Activated naive CD8-positive, alpha-beta T cell treated with anti-CD3 and anti-CD28 coated beads, Interleukin-2, amount 10 ng/mL, durations not matched to agents 7 days and 5 days (primary cell): ENCODE results near the gene KLHDC9. TPM values are rescaled to one million over a fixed set of nuclear protein-coding genes. Genes with fewer than 3 reads are reported as not detected.
"Not testable (repeated sequence)": the region's sequence is repeated elsewhere in the genome, so short reads cannot be mapped to it uniquely, and the experiment has no call there.

Source experiments
- ATAC-seq: fragments of 150-1000 bp; cut with Tn5 transposase; one replicate; pipeline ENCODE4 v1.10.0; 2021; ENCODE audit warnings: low read depth, moderate library complexity
- POLR2A ChIA-PET: fragments of 350-600 bp; sonication (Branson Sonifier 250); formaldehyde crosslinking; loops from one replicate; lab custom pipeline; 2021; ENCODE audit warnings: antibody characterized with exemption; lab: Charles Lee
- DNase-seq: peaks from one replicate; pipeline ENCODE4 v3.0.0; 2021
- H3K27ac Mint-ChIP-seq: one replicate; pipeline ENCODE4 v1.8.0; 2022; ENCODE audit warnings: mild to moderate bottlenecking, mixed read lengths
- H3K27me3 Mint-ChIP-seq: one replicate; pipeline ENCODE4 v1.8.0; 2022; ENCODE audit warnings: mild to moderate bottlenecking, moderate library complexity, mixed read lengths
- H3K36me3 Mint-ChIP-seq: one replicate; pipeline ENCODE4 v1.8.0; 2021; ENCODE audit warnings: mild to moderate bottlenecking, mixed read lengths
- H3K4me1 Mint-ChIP-seq: one replicate; pipeline ENCODE4 v1.8.0; 2021; ENCODE audit warnings: mixed read lengths
- H3K4me3 Mint-ChIP-seq: one replicate; pipeline ENCODE4 v1.8.0; 2022; ENCODE audit warnings: mild to moderate bottlenecking, moderate library complexity, mixed read lengths
- H3K9me3 Mint-ChIP-seq: one replicate; pipeline ENCODE4 v1.8.0; 2021; ENCODE audit warnings: mixed read lengths
- total RNA-seq, 2 experiments: library from RNA; stranded (reverse); gene quantifications; one replicate each; pipeline ENCODE4 v1.2.3, GENCODE V29; 2021

The KLHDC9 gene
- total RNA-seq = 1 to 10 TPM; 1.2 TPM

- peak; percentile 84 for ATAC-seq
- DNase-seq = peak; percentile 82
- H3K27me3 Mint-ChIP-seq = no peaks in the 10 kb centered on the region
- H3K27ac Mint-ChIP-seq = peak within 1 kb of the TSS; percentile 90
- peaks cover 21% of the 10 kb centered on the region for H3K4me1 Mint-ChIP-seq
- peaks cover 1% of the 10 kb centered on the region for H3K36me3 Mint-ChIP-seq
- peak within 1 kb of the TSS; percentile 94 for H3K4me3 Mint-ChIP-seq
- no peaks in the 10 kb centered on the region for H3K9me3 Mint-ChIP-seq
- POLR2A ChIA-PET = interaction anchor here (0.6 to 7.0 kb wide), 17 partner anchors 19 to 350 kb away, joined by 3 to 118 read pairs (median 5); partner anchors contain the start of genes ARHGAP30, DEDD, F11R and NIT1
These were observed at the start of gene KLHDC9 for GRCh38 chr1:161098210-161099068. Gene KLHDC9 (plus strand): TSS chr1:161098361. CDS start chr1:161098536, 175 bp downstream.

- Mint-ChIP-seq H3K36me3 (peaks cover 31% of the 10 kb centered on the region), H3K9me3 (no peaks in the 10 kb centered on the region), H3K27me3 (no peaks in the 10 kb centered on the region), H3K4me1 (peaks cover 31% of the 10 kb centered on the region), H3K27ac (peak overlapping the region; percentile 66), H3K4me3 (no peak overlapping the region)
- DNase-seq = no peak
- no peak for ATAC-seq
- POLR2A ChIA-PET = interaction anchor here (1.2 to 1.4 kb wide), 3 partner anchors 13 to 48 kb away, joined by 4 to 8 read pairs (median 7); partner anchors contain the start of gene ARHGAP30
These were observed 49.0 kb upstream of the KLHDC9 start for GRCh38 chr1:161048949-161049722.

- Mint-ChIP-seq H3K9me3 (no peaks in the 10 kb centered on the region), H3K27me3 (no peaks in the 10 kb centered on the region), H3K36me3 (peaks cover 35% of the 10 kb centered on the region), H3K27ac (no peak overlapping the region), H3K4me1 (peaks cover 29% of the 10 kb centered on the region), H3K4me3 (no peak overlapping the region)
- POLR2A ChIA-PET = interaction anchor here (0.7 to 1.5 kb wide), 3 partner anchors 9 to 18 kb away, joined by 3 to 4 read pairs (median 4); partner anchors contain the start of gene ARHGAP30
- no peak for DNase-seq
- ATAC-seq = no peak
These were observed 46.9 kb upstream of the KLHDC9 start for GRCh38 chr1:161051219-161051618.

- no peak for DNase-seq
- Mint-ChIP-seq H3K27me3 (no peaks in the 10 kb centered on the region), H3K9me3 (no peaks in the 10 kb centered on the region), H3K4me3 (no peak overlapping the region), H3K27ac (no peak overlapping the region), H3K4me1 (peaks cover 28% of the 10 kb centered on the region), H3K36me3 (peaks cover 39% of the 10 kb centered on the region)
- POLR2A ChIA-PET = no interaction called here
- ATAC-seq = no peak
These were observed 45.3 kb upstream of the KLHDC9 start for GRCh38 chr1:161052899-161053298.

- Mint-ChIP-seq H3K27ac (peak overlapping the region; percentile 49), H3K9me3 (no peaks in the 10 kb centered on the region), H3K36me3 (peaks cover 31% of the 10 kb centered on the region), H3K27me3 (no peaks in the 10 kb centered on the region), H3K4me1 (peaks cover 22% of the 10 kb centered on the region), H3K4me3 (no peak overlapping the region)
- ATAC-seq (no peak), DNase-seq (no peak)
- POLR2A ChIA-PET = interaction anchor here (1.2 to 2.3 kb wide), 2 partner anchors 8 to 14 kb away, joined by 4 to 15 read pairs; partner anchors contain the start of gene USF1
These were observed 43.9 kb upstream of the KLHDC9 start for GRCh38 chr1:161054232-161054631.

- POLR2A ChIA-PET = interaction anchor here (0.7 to 2.3 kb wide), 4 partner anchors 9 to 289 kb away, joined by 3 to 15 read pairs (median 4); partner anchors contain the start of gene USF1
- Mint-ChIP-seq H3K36me3 (peaks cover 35% of the 10 kb centered on the region), H3K4me3 (no peak overlapping the region), H3K27ac (no peak overlapping the region), H3K27me3 (no peaks in the 10 kb centered on the region), H3K4me1 (peaks cover 22% of the 10 kb centered on the region), H3K9me3 (no peaks in the 10 kb centered on the region)
- DNase-seq (no peak), ATAC-seq (no peak)
These were observed 43.4 kb upstream of the KLHDC9 start for GRCh38 chr1:161054805-161055204.

GRCh38 chr1:161059293-161059692 lies 38.9 kb upstream of the KLHDC9 start:
- peaks cover 39% of the 10 kb centered on the region for H3K36me3 Mint-ChIP-seq
- DNase-seq (no peak), ATAC-seq (no peak)
- POLR2A ChIA-PET = interaction anchor here (1.0 to 1.8 kb wide), 2 partner anchors 11 to 39 kb away, joined by 3 to 5 read pairs; partner anchors contain the start of genes ARHGAP30 and KLHDC9
- H3K27ac Mint-ChIP-seq = no peak overlapping the region
- H3K4me1 Mint-ChIP-seq = peaks cover 34% of the 10 kb centered on the region
- no peaks in the 10 kb centered on the region for H3K27me3 Mint-ChIP-seq
- no peak overlapping the region for H3K4me3 Mint-ChIP-seq
- H3K9me3 Mint-ChIP-seq = no peaks in the 10 kb centered on the region

GRCh38 chr1:161061419-161061818 lies 36.7 kb upstream of the KLHDC9 start:
- Mint-ChIP-seq H3K36me3 (peaks cover 43% of the 10 kb centered on the region), H3K27me3 (no peaks in the 10 kb centered on the region), H3K4me1 (peaks cover 38% of the 10 kb centered on the region), H3K9me3 (no peaks in the 10 kb centered on the region), H3K4me3 (no peak overlapping the region), H3K27ac (no peak overlapping the region)
- ATAC-seq (no peak), DNase-seq (no peak)
- POLR2A ChIA-PET = interaction anchor here (0.9 to 1.5 kb wide), 4 partner anchors 8 to 16 kb away, joined by 3 to 5 read pairs (median 4); partner anchors contain the start of genes ARHGAP30 and USF1

GRCh38 chr1:161063936-161064335 lies 34.2 kb upstream of the KLHDC9 start:
- Mint-ChIP-seq H3K36me3 (peaks cover 56% of the 10 kb centered on the region), H3K4me3 (peak overlapping the region; percentile 89), H3K4me1 (peaks cover 42% of the 10 kb centered on the region), H3K27ac (peak overlapping the region; percentile 87)
- not testable (repeated sequence) for ATAC-seq, DNase-seq, H3K9me3 Mint-ChIP-seq, H3K27me3 Mint-ChIP-seq
- POLR2A ChIA-PET = interaction anchor here (0.5 to 1.4 kb wide), 2 partner anchors 18 to 40 kb away, joined by 4 to 5 read pairs; partner anchors contain the start of gene USF1

GRCh38 chr1:161065681-161066080 lies 32.5 kb upstream of the KLHDC9 start:
- not testable (repeated sequence) for H3K27me3 Mint-ChIP-seq, ATAC-seq, DNase-seq, H3K27ac Mint-ChIP-seq, H3K9me3 Mint-ChIP-seq
- Mint-ChIP-seq H3K36me3 (peaks cover 55% of the 10 kb centered on the region), H3K4me1 (peaks cover 45% of the 10 kb centered on the region), H3K4me3 (peak overlapping the region; percentile 100)
- POLR2A ChIA-PET = interaction anchor here (0.7 to 7.7 kb wide), 4 partner anchors 11 to 32 kb away, joined by 3 to 118 read pairs (median 4); partner anchors contain the start of genes KLHDC9 and USF1

GRCh38 chr1:161066694-161067093 lies 31.5 kb upstream of the KLHDC9 start:
- no peaks in the 10 kb centered on the region for H3K9me3 Mint-ChIP-seq
- peaks cover 50% of the 10 kb centered on the region for H3K4me1 Mint-ChIP-seq
- POLR2A ChIA-PET = interaction anchor here (0.7 to 7.7 kb wide), 7 partner anchors 20 to 51 kb away, joined by 3 to 159 read pairs (median 16); partner anchors contain the start of genes F11R, KLHDC9, NIT1 and PFDN2
- no peaks in the 10 kb centered on the region for H3K27me3 Mint-ChIP-seq
- no peak for DNase-seq
- peak overlapping the region; percentile 87 for H3K27ac Mint-ChIP-seq
- H3K4me3 Mint-ChIP-seq = peak overlapping the region; percentile 100
- ATAC-seq = no peak
- H3K36me3 Mint-ChIP-seq = peaks cover 50% of the 10 kb centered on the region
